ENCODE results near the gene PCDHGB6.
"Not testable (repeated sequence)": the region's sequence is repeated elsewhere in the genome, so short reads cannot be mapped to it uniquely, and the experiment has no call there.

PCDHGB6 gene

DNA sequence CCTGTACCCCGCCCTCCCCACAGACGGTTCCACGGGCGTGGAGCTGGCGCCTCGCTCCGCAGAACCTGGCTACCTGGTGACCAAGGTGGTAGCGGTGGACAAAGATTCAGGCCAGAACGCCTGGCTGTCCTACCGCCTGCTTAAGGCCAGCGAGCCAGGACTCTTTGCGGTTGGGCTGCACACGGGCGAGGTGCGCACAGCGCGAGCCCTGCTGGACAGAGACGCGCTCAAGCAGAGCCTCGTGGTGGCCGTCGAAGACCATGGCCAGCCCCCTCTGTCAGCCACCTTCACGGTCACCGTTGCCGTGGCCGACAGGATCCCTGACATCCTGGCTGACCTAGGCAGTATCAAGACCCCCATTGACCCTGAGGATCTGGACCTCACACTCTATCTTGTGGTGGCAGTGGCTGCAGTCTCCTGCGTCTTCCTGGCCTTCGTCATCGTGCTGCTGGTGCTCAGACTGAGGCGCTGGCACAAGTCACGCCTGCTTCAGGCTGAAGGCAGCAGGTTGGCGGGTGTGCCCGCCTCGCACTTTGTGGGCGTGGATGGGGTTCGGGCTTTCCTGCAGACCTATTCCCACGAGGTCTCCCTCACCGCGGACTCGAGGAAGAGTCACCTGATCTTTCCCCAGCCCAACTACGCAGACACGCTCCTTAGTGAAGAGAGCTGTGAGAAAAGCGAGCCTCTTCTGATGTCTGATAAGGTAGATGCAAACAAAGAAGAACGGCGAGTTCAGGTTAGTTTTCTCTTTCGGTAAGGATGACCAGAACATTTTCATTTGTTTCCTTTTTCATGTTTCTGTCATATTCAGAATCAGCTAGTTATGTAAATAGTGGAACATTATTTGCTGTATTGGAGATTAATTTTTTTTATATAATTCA lies 41.6 kb upstream of the PCDHGB6 start:
- no peak for DNase-seq
- TF ChIP-seq, protein P1, sequence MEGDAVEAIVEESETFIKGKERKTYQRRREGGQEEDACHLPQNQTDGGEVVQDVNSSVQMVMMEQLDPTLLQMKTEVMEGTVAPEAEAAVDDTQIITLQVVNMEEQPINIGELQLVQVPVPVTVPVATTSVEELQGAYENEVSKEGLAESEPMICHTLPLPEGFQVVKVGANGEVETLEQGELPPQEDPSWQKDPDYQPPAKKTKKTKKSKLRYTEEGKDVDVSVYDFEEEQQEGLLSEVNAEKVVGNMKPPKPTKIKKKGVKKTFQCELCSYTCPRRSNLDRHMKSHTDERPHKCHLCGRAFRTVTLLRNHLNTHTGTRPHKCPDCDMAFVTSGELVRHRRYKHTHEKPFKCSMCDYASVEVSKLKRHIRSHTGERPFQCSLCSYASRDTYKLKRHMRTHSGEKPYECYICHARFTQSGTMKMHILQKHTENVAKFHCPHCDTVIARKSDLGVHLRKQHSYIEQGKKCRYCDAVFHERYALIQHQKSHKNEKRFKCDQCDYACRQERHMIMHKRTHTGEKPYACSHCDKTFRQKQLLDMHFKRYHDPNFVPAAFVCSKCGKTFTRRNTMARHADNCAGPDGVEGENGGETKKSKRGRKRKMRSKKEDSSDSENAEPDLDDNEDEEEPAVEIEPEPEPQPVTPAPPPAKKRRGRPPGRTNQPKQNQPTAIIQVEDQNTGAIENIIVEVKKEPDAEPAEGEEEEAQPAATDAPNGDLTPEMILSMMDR (IDR thresholded peaks at IDR 0.05; ENCODE audit: low read depth, low read length) = no peak
- no peaks in the 10 kb centered on the region for H3K27me3 ChIP-seq
- H3K4me3 ChIP-seq (ENCODE audit: low read depth, low read length) = no peak overlapping the region
- H3K4me1 ChIP-seq = no peaks in the 10 kb centered on the region
- no peaks in the 10 kb centered on the region; the same call in 1 of the 2 replicates for H3K9me3 ChIP-seq
- H3K36me3 ChIP-seq = peaks cover 41% of the 10 kb centered on the region

DNA sequence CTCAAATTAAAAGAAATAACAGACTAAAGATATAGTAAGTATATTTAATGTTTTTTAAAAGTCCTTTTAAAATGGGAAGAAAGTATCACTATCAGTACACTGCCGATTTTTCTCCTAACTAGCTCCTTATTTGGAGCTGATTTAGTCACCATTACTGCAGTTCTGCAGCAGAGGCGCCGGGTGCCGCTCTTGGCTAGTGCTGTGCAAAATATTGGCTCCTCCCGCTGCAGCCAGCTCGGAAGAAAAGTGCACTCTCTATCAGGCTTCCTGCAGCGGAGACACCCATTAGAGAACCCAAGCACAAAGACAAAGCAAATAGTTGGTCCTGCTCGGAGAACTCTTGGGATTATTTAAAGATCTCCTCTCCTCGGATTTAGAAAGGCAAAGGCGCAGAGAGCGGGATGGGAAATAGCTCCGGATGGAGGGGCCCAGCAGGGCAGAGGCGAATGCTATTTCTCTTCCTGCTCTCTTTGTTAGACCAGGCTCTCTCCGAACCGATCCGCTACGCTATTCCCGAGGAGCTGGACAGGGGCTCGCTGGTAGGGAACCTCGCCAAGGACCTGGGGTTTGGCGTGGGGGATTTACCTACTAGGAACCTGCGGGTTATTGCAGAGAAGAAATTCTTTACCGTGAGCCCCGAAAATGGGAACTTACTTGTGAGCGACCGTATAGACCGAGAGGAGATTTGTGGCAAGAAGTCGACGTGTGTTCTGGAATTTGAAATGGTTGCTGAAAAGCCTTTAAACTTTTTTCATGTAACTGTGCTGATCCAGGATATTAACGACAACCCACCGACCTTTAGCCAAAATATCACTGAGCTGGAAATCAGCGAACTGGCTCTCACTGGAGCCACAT lies 37.6 kb upstream of the PCDHGB6 start, which contains the start of gene PCDHGB3:
Gene PCDHGB3, plus strand, starts transcription at position 249 of the 855 bp plus-strand sequence. Its CDS starts 153 bp downstream, at position 402.
- TF ChIP-seq, protein P1 (IDR thresholded peaks at IDR 0.05; ENCODE audit: low read depth, low read length) = no peak
- no peak within 1 kb of the TSS for H3K4me3 ChIP-seq (ENCODE audit: low read depth, low read length)
- no peaks in the 10 kb centered on the region for H3K27me3 ChIP-seq
- H3K36me3 ChIP-seq = peaks cover 37% of the 10 kb centered on the region
- H3K4me1 ChIP-seq = no peaks in the 10 kb centered on the region
- peaks cover 2% of the 10 kb centered on the region; the same call in 1 of the 2 replicates for H3K9me3 ChIP-seq
- DNase-seq = no peak

- TF ChIP-seq, protein P1 (IDR thresholded peaks at IDR 0.05; ENCODE audit: low read depth, low read length) = no peak
- no peak for DNase-seq
- H3K4me3 ChIP-seq (ENCODE audit: low read depth, low read length) = no peak overlapping the region
- H3K9me3 ChIP-seq = peaks cover 2% of the 10 kb centered on the region; the same call in 1 of the 2 replicates
- no peaks in the 10 kb centered on the region for H3K27me3 ChIP-seq
- H3K36me3 ChIP-seq = peaks cover 29% of the 10 kb centered on the region
- no peaks in the 10 kb centered on the region for H3K4me1 ChIP-seq
Observed at GRCh38 chr5:141371572-141372475, 36.0 kb upstream of the PCDHGB6 start.

DNA sequence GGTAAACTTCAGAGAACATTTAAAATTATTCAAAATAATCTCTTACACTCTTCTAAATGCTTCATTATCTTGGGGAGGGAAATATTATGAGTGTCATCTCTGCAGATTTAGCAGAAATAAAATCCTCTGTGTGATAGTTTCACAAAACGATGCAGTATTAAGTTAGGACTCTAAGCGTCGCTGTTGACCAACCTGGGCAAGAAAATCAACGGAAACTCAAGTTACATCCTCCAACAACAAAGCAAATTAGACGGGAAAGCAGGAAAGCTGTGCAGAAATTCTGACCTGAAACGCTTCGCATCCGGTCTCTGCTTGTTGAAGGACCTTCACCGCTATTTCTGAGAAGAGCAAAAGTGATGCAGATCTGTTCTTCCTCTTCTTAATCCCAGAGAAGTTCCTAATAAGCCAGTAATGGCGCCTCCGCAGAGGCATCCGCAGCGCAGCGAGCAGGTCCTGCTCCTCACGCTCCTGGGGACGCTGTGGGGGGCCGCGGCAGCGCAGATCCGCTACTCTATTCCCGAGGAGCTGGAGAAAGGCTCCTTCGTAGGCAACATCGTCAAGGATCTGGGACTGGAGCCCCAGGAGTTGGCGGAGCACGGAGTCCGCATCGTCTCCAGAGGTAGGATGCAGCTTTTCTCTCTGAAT lies 34.0 kb upstream of the PCDHGB6 start, which contains the start of gene PCDHGA6:
Gene PCDHGA6, plus strand, starts transcription at position 219 of the 645 bp plus-strand sequence. Its CDS starts 193 bp downstream, at position 412.
- H3K27me3 ChIP-seq = no peaks in the 10 kb centered on the region
- H3K9me3 ChIP-seq = peaks cover 2% of the 10 kb centered on the region; the same call in 1 of the 2 replicates
- TF ChIP-seq, protein P1 (IDR thresholded peaks at IDR 0.05; ENCODE audit: low read depth, low read length) = no peak
- no peaks in the 10 kb centered on the region for H3K4me1 ChIP-seq
- no peak within 1 kb of the TSS for H3K4me3 ChIP-seq (ENCODE audit: low read depth, low read length)
- DNase-seq = no peak
- peaks cover 29% of the 10 kb centered on the region for H3K36me3 ChIP-seq

- DNase-seq = no peak
- TF ChIP-seq, protein P1 (IDR thresholded peaks at IDR 0.05; ENCODE audit: low read depth, low read length) = no peak
- Histone ChIP-seq H3K27me3 (no peaks in the 10 kb centered on the region), H3K9me3 (peaks cover 2% of the 10 kb centered on the region; the same call in 1 of the 2 replicates), H3K36me3 (peaks cover 29% of the 10 kb centered on the region), H3K4me1 (no peaks in the 10 kb centered on the region), H3K4me3 (ENCODE audit: low read depth, low read length) (no peak overlapping the region)
Observed at GRCh38 chr5:141374627-141375026, 33.2 kb upstream of the PCDHGB6 start.

DNA sequence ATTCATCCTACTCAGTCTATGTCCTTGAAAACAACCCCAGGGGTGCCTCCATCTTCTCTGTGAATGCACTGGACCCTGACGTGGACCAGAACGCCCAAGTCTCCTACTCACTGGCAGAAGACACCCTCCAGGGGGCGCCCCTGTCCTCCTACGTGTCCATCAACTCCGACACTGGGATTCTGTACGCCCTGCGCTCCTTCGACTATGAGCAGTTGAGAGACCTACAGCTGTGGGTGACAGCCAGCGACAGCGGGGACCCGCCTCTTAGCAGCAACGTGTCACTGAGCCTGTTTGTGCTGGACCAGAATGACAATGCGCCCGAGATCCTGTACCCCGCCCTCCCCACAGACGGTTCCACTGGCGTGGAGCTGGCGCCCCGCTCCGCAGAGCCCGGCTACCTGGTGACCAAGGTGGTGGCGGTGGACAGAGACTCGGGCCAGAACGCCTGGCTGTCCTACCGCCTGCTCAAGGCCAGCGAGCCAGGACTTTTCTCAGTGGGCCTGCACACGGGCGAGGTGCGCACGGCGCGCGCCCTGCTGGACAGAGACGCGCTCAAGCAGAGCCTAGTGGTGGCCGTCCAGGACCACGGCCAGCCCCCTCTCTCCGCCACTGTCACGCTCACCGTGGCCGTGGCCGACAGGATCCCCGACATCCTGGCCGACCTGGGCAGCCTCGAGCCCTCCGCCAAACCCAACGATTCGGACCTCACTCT lies 32.2 kb upstream of the PCDHGB6 start:
- not testable (repeated sequence) for DNase-seq; H3K4me3 ChIP-seq (ENCODE audit: low read depth, low read length); H3K9me3 ChIP-seq; H3K27me3 ChIP-seq; H3K4me1 ChIP-seq
- peaks cover 25% of the 10 kb centered on the region for H3K36me3 ChIP-seq

All from BE2C (cell line).